Measurements from ENCODE around the gene TMEM184B.

The TMEM184B gene

GRCh38 chr22:38221407-38221806 is 51.4 kb downstream of the TMEM184B start:
- no peak for DNase-seq

DNA sequence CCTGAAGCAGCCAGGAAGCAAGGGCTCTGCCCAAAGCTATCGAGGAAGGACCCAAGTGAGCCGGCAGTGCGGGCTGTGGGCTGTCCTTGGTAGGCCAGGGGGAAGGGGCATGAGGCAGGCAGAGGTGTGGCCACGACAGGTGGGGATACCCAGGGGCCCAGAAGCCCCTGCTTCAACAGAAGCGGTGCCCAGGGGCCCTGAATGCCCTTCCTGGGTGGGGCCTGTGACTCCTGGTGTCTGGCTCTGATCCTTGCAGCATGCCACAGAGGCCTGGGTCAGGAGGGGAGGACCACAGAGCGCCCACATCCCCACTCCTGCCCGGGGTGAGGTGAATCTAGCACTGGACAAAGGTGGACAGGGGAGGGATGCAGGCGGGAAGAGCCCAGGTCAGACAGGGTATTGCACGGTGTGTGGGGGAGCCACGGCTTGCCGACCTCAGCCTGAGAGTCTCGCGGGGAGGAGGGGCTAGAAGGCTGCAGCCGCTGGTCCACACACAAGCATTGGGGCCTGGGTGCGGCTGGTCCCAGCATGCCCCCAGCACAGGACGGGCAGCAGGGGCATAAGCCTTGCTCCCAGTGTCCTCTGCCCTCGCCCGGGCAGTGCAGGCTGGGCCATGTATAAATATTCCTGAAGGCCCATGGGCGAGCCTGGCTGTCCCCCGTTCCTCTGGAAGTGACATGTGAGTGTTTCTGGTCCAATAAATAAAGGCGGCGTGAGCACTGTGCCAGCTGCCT is 52.0 kb downstream of the TMEM184B start:
- DNase-seq = no peak

DNA sequence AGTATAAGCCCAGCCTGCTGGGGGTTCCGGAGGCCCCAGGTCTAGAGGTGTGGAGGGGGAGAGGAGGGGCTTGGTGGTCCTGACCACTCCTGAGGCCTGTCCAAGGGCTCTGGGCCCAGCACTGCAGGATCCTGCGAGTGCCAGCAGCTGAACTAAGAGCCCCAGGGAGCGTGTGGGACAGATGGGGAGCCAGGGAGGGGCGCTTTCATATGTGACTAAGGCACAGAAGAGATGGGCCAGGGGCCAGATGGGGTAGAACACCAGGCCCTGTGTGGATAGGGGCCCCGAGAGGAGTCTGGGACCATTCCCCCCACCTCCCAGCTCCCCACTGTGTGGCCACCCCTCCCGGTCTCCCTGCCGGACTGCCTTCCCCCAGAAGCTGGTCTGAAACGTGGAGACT is 52.6 kb downstream of the TMEM184B start:
- no peak for DNase-seq

DNA sequence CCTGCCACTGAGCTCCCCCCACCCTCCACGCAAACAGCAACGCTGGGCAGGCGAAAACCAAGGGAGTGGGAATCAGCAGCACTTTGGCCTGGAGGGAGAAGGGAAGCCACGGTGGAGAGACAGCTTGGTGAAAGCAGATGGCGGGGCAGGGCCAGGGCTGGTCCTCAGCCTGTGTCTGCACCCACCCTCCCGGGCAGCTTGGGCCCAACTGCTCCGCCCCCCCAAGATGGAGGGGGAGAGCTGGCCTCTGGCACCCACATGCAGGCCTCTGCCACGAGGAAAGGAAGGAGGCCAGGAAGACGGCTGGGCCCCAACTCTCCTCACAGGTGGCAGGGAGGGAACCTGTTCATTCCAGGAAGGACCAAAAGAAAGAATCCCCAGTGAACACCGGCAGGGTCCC is 53.2 kb downstream of the TMEM184B start:
- no peak for DNase-seq

DNA sequence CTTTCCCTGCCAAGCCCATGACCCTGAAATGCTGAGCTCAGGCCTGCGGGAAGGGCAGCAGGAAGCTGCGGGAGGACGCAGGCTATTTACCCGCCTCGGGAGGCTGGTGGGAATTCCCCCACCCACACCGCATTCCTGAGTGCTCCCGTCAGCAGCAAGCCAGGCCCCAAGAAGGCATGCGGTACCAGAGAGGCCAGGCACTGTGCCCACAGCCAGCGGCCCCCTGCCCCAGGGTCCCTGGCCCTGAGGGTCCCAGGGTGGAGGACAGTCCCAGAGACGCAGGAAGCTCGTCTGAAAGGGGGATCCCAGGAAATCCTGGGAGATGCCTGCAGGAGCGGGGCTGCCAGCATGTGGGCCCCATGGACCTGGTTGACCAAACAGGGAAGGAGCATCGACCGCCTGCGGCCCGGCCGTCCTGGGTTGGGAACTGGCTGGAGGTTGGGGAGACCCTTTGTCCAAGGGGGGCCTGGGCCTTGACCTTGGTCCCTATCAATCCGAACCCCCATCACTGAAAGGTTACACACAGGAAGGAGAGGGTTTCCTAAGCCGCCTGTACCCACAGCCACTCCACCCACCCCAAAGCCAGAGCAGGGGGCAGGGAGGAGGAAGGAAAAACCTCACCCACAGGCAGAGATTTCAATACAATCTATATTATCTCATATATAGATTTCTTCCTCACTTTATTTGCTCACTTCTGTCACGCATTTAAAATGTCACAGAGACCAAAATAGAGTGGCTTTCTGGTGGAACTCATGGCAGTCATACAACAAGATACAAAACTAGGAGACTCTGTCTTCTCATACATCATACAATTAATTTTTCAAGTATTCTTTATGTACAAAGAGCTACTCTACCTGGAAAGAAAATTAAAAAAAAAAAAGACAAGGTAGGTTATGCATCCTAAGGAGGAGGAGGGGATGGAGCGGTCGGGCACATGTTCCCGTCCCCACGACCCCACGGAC is 53.9 kb downstream of the TMEM184B start:
- peak; percentile 67 for DNase-seq

- DNase-seq = no peak
Measured at GRCh38 chr22:38215156-38216038, 57.4 kb downstream of the TMEM184B start.

GRCh38 chr22:38214302-38215056 is 58.3 kb downstream of the TMEM184B start:
- peak; percentile 70 for DNase-seq

DNA sequence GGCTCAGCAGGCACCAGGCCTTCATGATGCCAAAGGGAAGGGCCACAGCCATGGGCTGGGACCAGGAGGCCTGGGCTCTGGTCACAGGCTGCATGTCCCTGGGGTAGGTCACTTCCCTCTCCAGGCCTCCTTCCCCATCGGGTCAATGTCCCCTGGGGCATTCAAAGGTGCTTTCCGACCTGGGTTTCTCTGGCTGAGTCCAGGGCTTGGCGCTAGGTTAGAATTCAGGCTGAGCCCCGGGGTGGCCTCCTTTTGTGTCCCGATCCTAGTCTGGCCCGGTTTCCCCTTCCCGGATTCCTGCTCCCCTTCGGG is 58.9 kb downstream of the TMEM184B start:
- no peak for DNase-seq

GRCh38 chr22:38213319-38213989 is 59.4 kb downstream of the TMEM184B start:
- no peak for DNase-seq

GRCh38 chr22:38212442-38212841 is 60.4 kb downstream of the TMEM184B start:
- no peak for DNase-seq

DNA sequence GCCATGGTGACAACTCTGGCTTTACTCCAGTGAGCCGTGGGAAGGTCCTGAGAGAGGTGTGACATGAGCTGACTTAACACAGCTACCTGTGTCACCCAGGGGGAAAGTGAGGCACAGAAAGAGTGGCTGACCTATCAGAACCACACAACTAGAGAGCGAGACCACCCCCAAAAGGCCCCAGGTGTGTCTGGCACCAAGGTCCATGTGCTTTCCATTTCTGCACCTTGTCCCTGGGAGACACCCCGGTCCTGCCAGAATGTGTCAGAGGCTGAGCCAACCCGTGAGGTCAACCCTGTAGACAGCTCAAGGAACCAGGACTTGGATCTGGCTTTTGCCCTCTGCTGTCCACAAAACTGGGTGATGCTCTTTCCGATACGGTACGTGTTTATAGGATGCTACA is 61.3 kb downstream of the TMEM184B start:
- no peak for DNase-seq

DNA sequence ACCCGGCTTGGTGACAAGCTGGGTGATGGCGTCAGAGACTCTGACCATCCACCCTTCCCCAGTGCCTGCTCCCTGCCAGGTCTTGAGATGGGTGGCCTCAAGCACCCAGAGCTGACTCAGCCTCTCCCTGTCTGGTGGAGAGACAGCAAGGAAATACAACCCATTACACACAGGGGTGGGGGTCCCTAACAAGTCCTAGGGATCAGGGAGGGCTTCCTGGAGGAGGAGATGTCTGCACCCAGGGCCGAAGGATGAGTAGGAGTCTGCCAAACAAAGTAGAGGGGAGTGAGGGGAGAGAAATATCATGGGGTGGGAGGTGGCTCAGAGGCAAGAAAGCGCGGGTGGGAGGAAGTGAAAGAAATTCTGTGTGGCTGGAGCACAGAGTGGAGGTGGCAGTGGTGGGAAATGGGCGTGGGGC is 64.2 kb downstream of the TMEM184B start:
- DNase-seq = no peak

DNA sequence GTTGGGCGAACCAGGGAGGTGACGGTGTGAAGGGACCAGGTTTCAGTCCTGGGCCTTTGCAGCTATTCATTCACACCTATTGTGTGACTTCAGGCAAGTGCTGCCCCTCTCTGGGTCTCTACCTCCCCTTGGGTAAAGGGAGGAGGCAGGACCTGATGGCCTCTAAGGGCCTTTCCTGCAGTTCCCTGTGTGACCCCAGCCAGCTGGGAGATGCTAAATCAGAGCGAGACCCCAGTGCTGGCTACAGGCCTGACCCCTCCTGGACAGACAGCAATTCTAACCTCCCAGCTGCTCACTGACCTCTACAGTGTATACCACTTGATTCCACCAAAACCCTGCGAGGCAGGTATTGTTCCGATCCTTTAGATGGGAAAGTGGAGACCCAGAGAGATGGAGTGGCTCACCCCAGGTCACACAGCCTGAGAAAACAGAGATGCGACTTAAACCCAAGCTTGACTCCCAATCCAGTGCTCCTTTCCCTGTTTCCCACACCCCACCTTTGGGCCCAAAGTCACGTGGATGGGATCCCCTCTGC is 64.8 kb downstream of the TMEM184B start:
- no peak for DNase-seq

DNA sequence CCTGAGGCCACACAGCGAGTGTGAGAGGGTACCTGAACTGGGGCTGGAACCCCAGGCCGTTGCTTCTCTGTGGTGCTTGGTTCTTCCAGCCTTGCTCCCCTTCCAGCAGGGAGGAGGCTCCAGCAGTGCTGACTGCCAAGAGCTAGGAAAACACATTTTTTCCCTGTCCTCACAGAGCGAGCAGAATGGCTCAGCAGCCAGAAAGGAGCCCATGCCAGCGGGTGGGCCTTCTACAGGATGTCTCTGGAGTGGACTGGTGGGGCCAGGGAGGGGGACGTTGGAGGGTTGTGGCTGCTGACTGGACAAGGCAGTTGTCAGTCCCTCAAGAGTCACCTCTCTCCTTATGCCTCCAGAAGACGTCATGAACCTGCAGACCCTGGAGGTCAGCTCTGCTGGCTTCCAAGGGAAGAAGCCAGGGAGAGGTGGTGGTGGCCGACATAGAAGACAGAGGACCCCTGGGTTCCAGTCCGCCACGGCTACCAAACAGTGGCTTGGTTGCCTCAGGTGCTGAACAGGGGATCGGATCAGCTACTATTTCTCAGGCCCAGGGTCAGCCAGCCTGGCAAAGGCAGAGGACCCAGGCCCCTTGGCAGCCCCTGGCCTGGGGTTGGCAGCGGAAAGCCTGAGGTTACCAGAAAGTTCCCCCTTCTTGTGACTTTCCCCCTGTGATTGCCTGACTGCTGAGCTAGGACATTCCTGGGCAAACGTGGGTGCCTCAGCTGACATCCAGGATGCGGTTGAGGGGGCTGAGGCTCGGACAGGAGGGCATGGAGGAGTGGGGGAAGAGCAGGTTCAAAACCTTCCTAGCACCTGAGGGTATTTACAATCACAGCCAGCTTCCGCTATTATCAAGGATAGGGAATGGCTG is 67.3 kb downstream of the TMEM184B start:
- DNase-seq = no peak

- no peak for DNase-seq
Measured at GRCh38 chr22:38204784-38205183, 68.0 kb downstream of the TMEM184B start.

GRCh38 chr22:38203855-38204514 is 68.8 kb downstream of the TMEM184B start:
- no peak for DNase-seq

- DNase-seq = peak; percentile 32
Measured at GRCh38 chr22:38203090-38203810, 69.6 kb downstream of the TMEM184B start.

- DNase-seq = peak; percentile 68
Measured at GRCh38 chr22:38202437-38203089, 70.2 kb downstream of the TMEM184B start.

Data from activated naive CD4-positive, alpha-beta T cell treated with Interleukin-2 at 50 U/mL for 16 hours (primary cell).